Trophoblast cell (in vitro differentiated cells and primary cell): ENCODE results near the gene TUBB1.

ENCODE experiments used
- DNase-seq, 2 donors: peaks; one replicate each; pipeline ENCODE4 v3.0.0-alpha.2; 2016
- H2AFZ ChIP-seq: 2 replicates; pipeline ENCODE4 v1.6.1; 2013; ENCODE audit warnings: low read length, moderate library complexity, mild to moderate bottlenecking; ENCODE audit not compliant: insufficient read depth, poor library complexity
- H2AK5ac ChIP-seq: 2 replicates; pipeline ENCODE4 v1.6.1; 2013; ENCODE audit warnings: mild to moderate bottlenecking, low read length
- H2BK120ac ChIP-seq: 2 replicates; pipeline ENCODE4 v1.6.1; 2013; ENCODE audit warnings: low read length, mild to moderate bottlenecking, moderate library complexity; ENCODE audit not compliant: insufficient read depth, poor library complexity
- H2BK12ac ChIP-seq: 2 replicates; pipeline ENCODE4 v1.6.1; 2013; ENCODE audit warnings: mild to moderate bottlenecking, low read length, moderate library complexity
- H2BK5ac ChIP-seq: 2 replicates; pipeline ENCODE4 v1.6.1; 2013; ENCODE audit warnings: low read length, low read depth, moderate library complexity, mild to moderate bottlenecking; ENCODE audit not compliant: poor library complexity
- H3K14ac ChIP-seq: 2 replicates; pipeline ENCODE4 v1.6.1; 2013; ENCODE audit warnings: mild to moderate bottlenecking, low read length
- H3K18ac ChIP-seq: 2 replicates; pipeline ENCODE4 v1.6.1; 2013; ENCODE audit warnings: mild to moderate bottlenecking, low read length
- H3K23ac ChIP-seq: 2 replicates; pipeline ENCODE4 v1.6.1; 2013; ENCODE audit warnings: low read length
- H3K27ac ChIP-seq: 2 replicates; pipeline ENCODE4 v1.5.1; 2013; ENCODE audit warnings: low read depth, mild to moderate bottlenecking, inconsistent platforms, low read length, moderate library complexity
- H3K27me3 ChIP-seq: 2 replicates; pipeline ENCODE4 v1.6.1; 2013; ENCODE audit warnings: inconsistent platforms, mild to moderate bottlenecking, low read length, moderate library complexity; ENCODE audit not compliant: insufficient read depth
- H3K36me3 ChIP-seq, 2 experiments: 1 replicate in 1 of 2; 2 replicates in 1 of 2; pipeline ENCODE4 v1.6.1; 2013; ENCODE audit warnings: low read length in 2 of 2, mild to moderate bottlenecking in 2 of 2, moderate library complexity in 1 of 2; ENCODE audit not compliant: insufficient read depth in 2 of 2, control insufficient read depth in 1 of 2
- H3K4ac ChIP-seq: 2 replicates; pipeline ENCODE4 v1.6.1; 2013; ENCODE audit warnings: low read depth, mild to moderate bottlenecking, low read length, moderate library complexity
- H3K4me1 ChIP-seq, 2 experiments: 1 replicate in 1 of 2; 2 replicates in 1 of 2; pipeline ENCODE4 v1.6.1; 2013; ENCODE audit warnings: low read length in 2 of 2, mild to moderate bottlenecking in 2 of 2, moderate library complexity in 1 of 2; ENCODE audit not compliant: insufficient read depth in 2 of 2, control insufficient read depth in 1 of 2
- H3K4me2 ChIP-seq: 2 replicates; pipeline ENCODE4 v1.6.1; 2013; ENCODE audit warnings: inconsistent platforms, mild to moderate bottlenecking, low read length, moderate library complexity
- H3K4me3 ChIP-seq: 2 replicates; pipeline ENCODE4 v1.5.1; 2013; ENCODE audit warnings: mild to moderate bottlenecking, low read depth, low read length, inconsistent platforms
- H3K79me1 ChIP-seq: one replicate; pipeline ENCODE4 v1.6.1; 2013; ENCODE audit warnings: low read length
- H3K79me2 ChIP-seq: 2 replicates; pipeline ENCODE4 v1.6.1; 2013; ENCODE audit warnings: low read length, mild to moderate bottlenecking; ENCODE audit not compliant: control insufficient read depth, insufficient read depth, poor library complexity
- H3K9ac ChIP-seq: 2 replicates; pipeline ENCODE4 v1.6.1; 2013; ENCODE audit warnings: mild to moderate bottlenecking, low read length
- H3K9me3 ChIP-seq: 2 replicates; pipeline ENCODE4 v1.6.1; 2013; ENCODE audit warnings: low read depth, mild to moderate bottlenecking, control low read depth, inconsistent platforms, low read length; ENCODE audit not compliant: insufficient read depth
- H4K12ac ChIP-seq: 2 replicates; pipeline ENCODE4 v1.6.1; 2013; ENCODE audit warnings: low read depth, mild to moderate bottlenecking, low read length, moderate library complexity
- H4K8ac ChIP-seq: 2 replicates; pipeline ENCODE4 v1.6.1; 2013; ENCODE audit warnings: low read depth, mild to moderate bottlenecking, low read length, moderate library complexity
- H4K91ac ChIP-seq: one replicate; pipeline ENCODE4 v1.6.1; 2013; ENCODE audit warnings: low read depth, mild to moderate bottlenecking, low read length, moderate library complexity
- WGBS: extraction: QIAGEN DNeasy Blood & Tissue Kit; methylation state at CpG from one replicate; pipeline ENCODE4 v1.1.7; 2013; ENCODE audit warnings: missing lambda C conversion rate; ENCODE audit not compliant: insufficient read length, insufficient coverage; ENCODE audit errors: extremely low coverage; 5-methylcytosine and 5-hydroxymethylcytosine counted together

Gene TUBB1

DNA sequence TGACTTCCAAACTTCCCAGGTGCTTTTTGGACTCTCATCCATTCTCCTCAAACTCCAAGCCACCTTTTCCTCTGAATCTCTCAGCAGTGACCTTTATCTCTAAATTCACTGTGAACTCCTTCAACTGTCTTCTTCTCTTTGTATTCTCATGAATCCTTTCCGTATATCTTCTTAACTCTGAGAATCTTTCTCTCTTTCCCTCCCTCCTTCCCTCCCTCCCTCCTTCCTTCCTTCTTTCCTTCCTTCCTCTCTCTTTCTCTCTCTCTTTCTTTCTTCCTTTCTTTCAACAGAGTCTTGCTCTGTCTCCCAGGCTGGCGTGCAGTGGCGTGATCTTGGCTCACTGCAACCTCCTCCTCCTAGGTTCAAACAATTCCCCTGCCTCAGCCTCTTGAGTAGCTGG, 27.6 kb downstream of the TUBB1 start:
- Histone ChIP-seq H3K4me2 (no peak overlapping the region), H3K79me1 (peaks cover 6% of the 10 kb centered on the region), H3K27me3 (no peaks in the 10 kb centered on the region), H2BK120ac (no peak overlapping the region), H3K9ac (no peak overlapping the region), H4K91ac (no peak overlapping the region), H3K79me2 (peaks cover 3% of the 10 kb centered on the region), H2BK5ac (no peak overlapping the region), H4K12ac (no peak overlapping the region), H3K23ac (no peak overlapping the region), H2AFZ (no peak overlapping the region), H3K27ac (no peak overlapping the region), H2BK12ac (no peak overlapping the region), H3K9me3 (no peaks in the 10 kb centered on the region), H3K4me1 (peaks cover 0 to 8% of the 10 kb centered on the region in 2 experiments), H3K4me3 (no peak overlapping the region), H2AK5ac (no peak overlapping the region), H3K14ac (no peak overlapping the region), H3K18ac (no peak overlapping the region), H4K8ac (no peak overlapping the region), H3K36me3 (no peaks in the 10 kb centered on the region), H3K4ac (no peak overlapping the region)
- no peak for DNase-seq
- WGBS = no CpG with 5 or more reads among the region's 3 CpGs

DNA sequence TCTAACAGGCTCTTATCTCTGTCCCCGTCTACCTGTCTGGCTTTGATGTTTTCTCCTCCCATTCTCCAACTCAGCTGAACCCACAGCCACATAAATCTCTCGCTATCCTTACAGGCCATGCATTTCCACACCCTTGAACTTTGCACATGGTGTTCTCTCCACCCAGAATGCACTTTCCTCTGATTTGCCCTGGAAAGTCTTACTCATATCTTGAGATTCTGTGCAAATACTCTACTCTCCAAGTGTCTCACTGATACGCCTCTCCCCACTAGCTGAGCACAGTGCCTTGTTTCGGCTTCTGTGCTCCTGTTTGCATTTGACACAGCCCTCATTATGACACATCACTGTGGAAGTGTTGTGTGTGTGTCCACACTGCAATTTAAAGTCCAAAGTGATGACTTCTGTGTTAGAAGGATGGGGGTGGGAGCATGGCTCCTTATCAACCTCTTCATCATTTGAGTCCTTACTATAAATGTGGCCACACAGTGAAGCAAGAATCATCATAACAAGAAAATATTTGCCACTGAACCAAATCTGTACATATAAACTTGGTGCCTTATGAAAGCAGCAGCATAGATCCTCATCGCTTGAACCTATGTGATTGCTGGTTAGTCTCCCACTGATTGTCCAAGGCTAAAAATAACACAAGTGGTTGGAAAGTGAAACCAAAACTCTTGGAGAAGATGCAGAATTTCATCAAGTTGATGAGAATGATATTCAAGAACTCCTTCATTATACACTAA, 28.9 kb downstream of the TUBB1 start:
- H3K9ac ChIP-seq = no peak overlapping the region
- no peak overlapping the region for H3K4me3 ChIP-seq
- no peak overlapping the region for H3K4me2 ChIP-seq
- peak; percentile 93 to 98 for DNase-seq
- H2AFZ ChIP-seq = no peak overlapping the region
- H3K18ac ChIP-seq = no peak overlapping the region
- no peak overlapping the region for H4K91ac ChIP-seq
- H4K8ac ChIP-seq = no peak overlapping the region
- no peaks in the 10 kb centered on the region for H3K36me3 ChIP-seq
- H2BK5ac ChIP-seq = no peak overlapping the region
- WGBS = no CpG with 5 or more reads among the region's 5 CpGs
- no peaks in the 10 kb centered on the region for H3K9me3 ChIP-seq
- H3K23ac ChIP-seq = no peak overlapping the region
- no peak overlapping the region for H2BK120ac ChIP-seq
- no peak overlapping the region for H2AK5ac ChIP-seq
- no peaks in the 10 kb centered on the region for H3K27me3 ChIP-seq
- no peak overlapping the region for H4K12ac ChIP-seq
- H3K4me1 ChIP-seq = peaks cover 0 to 6% of the 10 kb centered on the region in 2 experiments
- H3K27ac ChIP-seq = no peak overlapping the region
- no peak overlapping the region for H3K14ac ChIP-seq
- H3K79me2 ChIP-seq = no peaks in the 10 kb centered on the region
- H3K4ac ChIP-seq = no peak overlapping the region
- H3K79me1 ChIP-seq = peaks cover 1% of the 10 kb centered on the region
- no peak overlapping the region for H2BK12ac ChIP-seq

DNA sequence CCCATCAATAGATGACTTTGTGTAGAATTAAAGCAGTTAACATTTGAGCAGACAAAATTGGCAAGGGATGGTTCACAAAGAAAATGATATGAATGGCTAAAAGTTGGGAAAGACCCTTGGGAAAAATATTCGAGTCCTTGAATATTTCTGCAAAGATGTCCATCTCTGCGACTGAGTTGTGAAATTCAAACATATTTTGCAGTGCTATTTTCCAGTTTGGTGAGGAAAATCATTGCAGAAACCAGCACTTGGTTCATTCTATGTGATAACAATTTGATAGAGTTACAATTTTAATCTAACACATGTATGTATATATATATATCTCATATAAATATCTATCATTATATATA, 29.4 kb downstream of the TUBB1 start:
- no peak overlapping the region for H2AFZ ChIP-seq
- no peak overlapping the region for H4K8ac ChIP-seq
- no peak overlapping the region for H2BK12ac ChIP-seq
- peaks cover 0 to 4% of the 10 kb centered on the region in 2 experiments for H3K4me1 ChIP-seq
- H3K4me2 ChIP-seq = no peak overlapping the region
- WGBS = no CpG with 5 or more reads among the region's 2 CpGs
- no peak overlapping the region for H3K9ac ChIP-seq
- no peak overlapping the region for H2AK5ac ChIP-seq
- H3K4me3 ChIP-seq = no peak overlapping the region
- no peak overlapping the region for H2BK5ac ChIP-seq
- no peak overlapping the region for H3K27ac ChIP-seq
- no peak overlapping the region for H3K4ac ChIP-seq
- no peaks in the 10 kb centered on the region for H3K9me3 ChIP-seq
- no peak overlapping the region for H4K12ac ChIP-seq
- no peak overlapping the region for H4K91ac ChIP-seq
- no peaks in the 10 kb centered on the region for H3K79me2 ChIP-seq
- H3K79me1 ChIP-seq = no peaks in the 10 kb centered on the region
- H3K14ac ChIP-seq = no peak overlapping the region
- no peak overlapping the region for H2BK120ac ChIP-seq
- peak; percentile 41 to 96 for DNase-seq
- no peak overlapping the region for H3K23ac ChIP-seq
- no peaks in the 10 kb centered on the region for H3K27me3 ChIP-seq
- no peak overlapping the region for H3K18ac ChIP-seq
- no peaks in the 10 kb centered on the region for H3K36me3 ChIP-seq

DNA sequence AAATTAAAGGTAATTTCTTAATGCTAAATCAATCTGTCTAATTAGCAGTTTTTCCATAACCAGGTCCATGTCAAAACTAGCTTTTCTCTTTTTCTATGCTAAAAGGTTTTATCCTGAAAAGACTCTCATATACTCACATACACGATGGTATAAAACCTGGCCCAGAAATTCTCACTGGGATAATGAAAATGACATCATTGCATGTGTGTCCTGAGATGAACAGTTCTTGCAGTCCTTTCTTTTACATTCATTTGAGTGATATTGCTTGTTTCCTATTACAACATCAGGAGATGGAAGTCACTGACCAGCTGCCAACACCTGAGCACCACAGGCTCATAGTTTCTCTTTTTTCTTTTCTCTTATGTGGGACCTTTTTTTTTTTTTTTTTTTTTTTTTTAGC, 31.2 kb downstream of the TUBB1 start:
- Histone ChIP-seq H3K18ac (no peak overlapping the region), H2BK5ac (no peak overlapping the region), H4K91ac (no peak overlapping the region), H4K8ac (no peak overlapping the region), H3K23ac (no peak overlapping the region), H2BK12ac (no peak overlapping the region), H4K12ac (no peak overlapping the region), H3K27me3 (no peaks in the 10 kb centered on the region), H3K79me1 (no peaks in the 10 kb centered on the region), H3K9me3 (no peaks in the 10 kb centered on the region), H3K36me3 (no peaks in the 10 kb centered on the region), H3K4ac (no peak overlapping the region), H3K4me1 (peaks cover 0 to 2% of the 10 kb centered on the region in 2 experiments), H3K9ac (no peak overlapping the region), H3K4me2 (no peak overlapping the region), H3K79me2 (no peaks in the 10 kb centered on the region), H3K14ac (no peak overlapping the region), H2AFZ (no peak overlapping the region), H3K27ac (no peak overlapping the region), H2BK120ac (no peak overlapping the region), H2AK5ac (no peak overlapping the region), H3K4me3 (no peak overlapping the region)
- DNase-seq = no peak
- no CpG with 5 or more reads among the region's 1 CpG for WGBS
